ENCODE measurements around the gene GGT6. TPM values are rescaled to one million over a fixed set of nuclear protein-coding genes. Genes with fewer than 3 reads are reported as not detected.

The GGT6 gene
- total RNA-seq, 1 donor from 2014 or later = not detected

GRCh38 chr17:4588898-4589625 lies 28.7 kb upstream of the GGT6 start:
- Mint-ChIP-seq H3K4me1 (ENCODE audit: low read depth) (no peaks in the 10 kb centered on the region), H3K4me3 (ENCODE audit: low read depth) (no peak overlapping the region), H3K27ac (no peak overlapping the region), H3K27me3 (ENCODE audit: low read depth) (peaks cover 22% of the 10 kb centered on the region), H3K36me3 (ENCODE audit: low read depth) (no peaks in the 10 kb centered on the region), H3K9me3 (no peaks in the 10 kb centered on the region)
- no peak for DNase-seq (ENCODE audit: low spot score)
- intact Hi-C loops (cut with micrococcal nuclease) = no loop called here

GRCh38 chr17:4588391-4588790 lies 28.0 kb upstream of the GGT6 start:
- intact Hi-C loops (cut with micrococcal nuclease) = no loop called here
- Mint-ChIP-seq H3K4me3 (ENCODE audit: low read depth) (no peak overlapping the region), H3K27me3 (ENCODE audit: low read depth) (peaks cover 28% of the 10 kb centered on the region), H3K4me1 (ENCODE audit: low read depth) (peaks cover 2% of the 10 kb centered on the region), H3K9me3 (no peaks in the 10 kb centered on the region), H3K36me3 (ENCODE audit: low read depth) (no peaks in the 10 kb centered on the region), H3K27ac (no peak overlapping the region)
- no peak for DNase-seq (ENCODE audit: low spot score)

- H3K36me3 Mint-ChIP-seq (ENCODE audit: low read depth) = no peaks in the 10 kb centered on the region
- no peak for DNase-seq (ENCODE audit: low spot score)
- intact Hi-C loops (cut with micrococcal nuclease) = no loop called here
These were observed 27.4 kb upstream of the GGT6 start for GRCh38 chr17:4587803-4588202.

GRCh38 chr17:4587195-4587594 lies 26.8 kb upstream of the GGT6 start:
- H3K27ac Mint-ChIP-seq = no peak overlapping the region
- no peaks in the 10 kb centered on the region for H3K36me3 Mint-ChIP-seq (ENCODE audit: low read depth)
- H3K4me3 Mint-ChIP-seq (ENCODE audit: low read depth) = no peak overlapping the region
- peaks cover 2% of the 10 kb centered on the region for H3K4me1 Mint-ChIP-seq (ENCODE audit: low read depth)
- no peak for DNase-seq (ENCODE audit: low spot score)
- no peaks in the 10 kb centered on the region for H3K9me3 Mint-ChIP-seq
- intact Hi-C loops (cut with micrococcal nuclease) = no loop called here
- H3K27me3 Mint-ChIP-seq (ENCODE audit: low read depth) = peaks cover 39% of the 10 kb centered on the region

More at GRCh38 chr17:4587803-4588202, 27.4 kb upstream of the GGT6 start:
- no peak overlapping the region for H3K4me3 Mint-ChIP-seq (ENCODE audit: low read depth)
- H3K27ac Mint-ChIP-seq = no peak overlapping the region
- H3K27me3 Mint-ChIP-seq (ENCODE audit: low read depth) = peaks cover 34% of the 10 kb centered on the region
- H3K9me3 Mint-ChIP-seq = no peaks in the 10 kb centered on the region
- H3K4me1 Mint-ChIP-seq (ENCODE audit: low read depth) = peaks cover 2% of the 10 kb centered on the region

GRCh38 chr17:4586043-4586442 lies 25.7 kb upstream of the GGT6 start:
- H3K4me3 Mint-ChIP-seq (ENCODE audit: low read depth) = no peak overlapping the region
- H3K27ac Mint-ChIP-seq = no peak overlapping the region
- H3K4me1 Mint-ChIP-seq (ENCODE audit: low read depth) = peaks cover 2% of the 10 kb centered on the region
- no peaks in the 10 kb centered on the region for H3K36me3 Mint-ChIP-seq (ENCODE audit: low read depth)
- no peaks in the 10 kb centered on the region for H3K9me3 Mint-ChIP-seq
- intact Hi-C loops (cut with micrococcal nuclease) = no loop called here
- peaks cover 41% of the 10 kb centered on the region for H3K27me3 Mint-ChIP-seq (ENCODE audit: low read depth)
- DNase-seq (ENCODE audit: low spot score) = no peak

- peaks cover 2% of the 10 kb centered on the region for H3K4me1 Mint-ChIP-seq (ENCODE audit: low read depth)
- H3K4me3 Mint-ChIP-seq (ENCODE audit: low read depth) = no peak overlapping the region
- no peaks in the 10 kb centered on the region for H3K9me3 Mint-ChIP-seq
- H3K36me3 Mint-ChIP-seq (ENCODE audit: low read depth) = no peaks in the 10 kb centered on the region
- no peak for DNase-seq (ENCODE audit: low spot score)
- peaks cover 44% of the 10 kb centered on the region for H3K27me3 Mint-ChIP-seq (ENCODE audit: low read depth)
- H3K27ac Mint-ChIP-seq = no peak overlapping the region
- intact Hi-C loops (cut with micrococcal nuclease) = no loop called here
These were observed 25.2 kb upstream of the GGT6 start for GRCh38 chr17:4585638-4585994.

GRCh38 chr17:4584917-4585637 lies 24.7 kb upstream of the GGT6 start:
- no peak for DNase-seq (ENCODE audit: low spot score)
- Mint-ChIP-seq H3K27me3 (ENCODE audit: low read depth) (peaks cover 41% of the 10 kb centered on the region), H3K4me1 (ENCODE audit: low read depth) (peaks cover 2% of the 10 kb centered on the region), H3K4me3 (ENCODE audit: low read depth) (no peak overlapping the region), H3K36me3 (ENCODE audit: low read depth) (no peaks in the 10 kb centered on the region), H3K9me3 (no peaks in the 10 kb centered on the region), H3K27ac (no peak overlapping the region)
- intact Hi-C loops (cut with micrococcal nuclease) = no loop called here

GRCh38 chr17:4584101-4584916 lies 23.9 kb upstream of the GGT6 start, which contains the start of gene SMTNL2:
Gene SMTNL2, plus strand, starts transcription at chr17:4584529. Its CDS starts 77 bp downstream, at chr17:4584606.
- Mint-ChIP-seq H3K36me3 (ENCODE audit: low read depth) (no peaks in the 10 kb centered on the region), H3K27me3 (ENCODE audit: low read depth) (peaks cover 43% of the 10 kb centered on the region), H3K4me1 (ENCODE audit: low read depth) (peaks cover 2% of the 10 kb centered on the region), H3K4me3 (ENCODE audit: low read depth) (peak within 1 kb of the TSS; percentile 51), H3K27ac (no peak within 1 kb of the TSS), H3K9me3 (no peaks in the 10 kb centered on the region)
- no peak for DNase-seq (ENCODE audit: low spot score)
- intact Hi-C loops (cut with micrococcal nuclease) = no loop called here

GRCh38 chr17:4583782-4584100 lies 23.4 kb upstream of the GGT6 start:
- intact Hi-C loops (cut with micrococcal nuclease) = no loop called here

GRCh38 chr17:4583206-4583605 lies 22.8 kb upstream of the GGT6 start:
- Mint-ChIP-seq H3K27me3 (ENCODE audit: low read depth) (peaks cover 43% of the 10 kb centered on the region), H3K27ac (no peak overlapping the region), H3K4me3 (ENCODE audit: low read depth) (no peak overlapping the region), H3K9me3 (no peaks in the 10 kb centered on the region), H3K4me1 (ENCODE audit: low read depth) (peaks cover 2% of the 10 kb centered on the region), H3K36me3 (ENCODE audit: low read depth) (no peaks in the 10 kb centered on the region)
- intact Hi-C loops (cut with micrococcal nuclease) = no loop called here
- no peak for DNase-seq (ENCODE audit: low spot score)

More at GRCh38 chr17:4583782-4584100, 23.4 kb upstream of the GGT6 start:
- DNase-seq (ENCODE audit: low spot score) = no peak
- Mint-ChIP-seq H3K36me3 (ENCODE audit: low read depth) (no peaks in the 10 kb centered on the region), H3K27me3 (ENCODE audit: low read depth) (peaks cover 43% of the 10 kb centered on the region), H3K4me3 (ENCODE audit: low read depth) (peak overlapping the region; percentile 51), H3K4me1 (ENCODE audit: low read depth) (peaks cover 2% of the 10 kb centered on the region), H3K9me3 (no peaks in the 10 kb centered on the region), H3K27ac (no peak overlapping the region)

GRCh38 chr17:4582691-4583090 lies 22.3 kb upstream of the GGT6 start:
- peaks cover 2% of the 10 kb centered on the region for H3K4me1 Mint-ChIP-seq (ENCODE audit: low read depth)
- H3K4me3 Mint-ChIP-seq (ENCODE audit: low read depth) = no peak overlapping the region
- peaks cover 43% of the 10 kb centered on the region for H3K27me3 Mint-ChIP-seq (ENCODE audit: low read depth)
- no peaks in the 10 kb centered on the region for H3K36me3 Mint-ChIP-seq (ENCODE audit: low read depth)
- no peaks in the 10 kb centered on the region for H3K9me3 Mint-ChIP-seq
- intact Hi-C loops (cut with micrococcal nuclease) = no loop called here
- H3K27ac Mint-ChIP-seq = no peak overlapping the region
- no peak for DNase-seq (ENCODE audit: low spot score)

- Mint-ChIP-seq H3K4me3 (ENCODE audit: low read depth) (no peak overlapping the region), H3K27me3 (ENCODE audit: low read depth) (peaks cover 43% of the 10 kb centered on the region), H3K27ac (no peak overlapping the region), H3K36me3 (ENCODE audit: low read depth) (no peaks in the 10 kb centered on the region), H3K4me1 (ENCODE audit: low read depth) (peaks cover 2% of the 10 kb centered on the region), H3K9me3 (no peaks in the 10 kb centered on the region)
- DNase-seq (ENCODE audit: low spot score) = no peak
- intact Hi-C loops (cut with micrococcal nuclease) = no loop called here
These were observed 21.7 kb upstream of the GGT6 start for GRCh38 chr17:4582101-4582501.

- Mint-ChIP-seq H3K4me1 (ENCODE audit: low read depth) (peaks cover 2% of the 10 kb centered on the region), H3K27ac (no peak overlapping the region), H3K36me3 (ENCODE audit: low read depth) (no peaks in the 10 kb centered on the region), H3K9me3 (no peaks in the 10 kb centered on the region), H3K4me3 (ENCODE audit: low read depth) (no peak overlapping the region), H3K27me3 (ENCODE audit: low read depth) (peaks cover 32% of the 10 kb centered on the region)
- intact Hi-C loops (cut with micrococcal nuclease) = no loop called here
- DNase-seq (ENCODE audit: low spot score) = no peak
These were observed 19.9 kb upstream of the GGT6 start for GRCh38 chr17:4580291-4580690.

Measured in activated T-helper 2 cell treated with anti-CD3 and anti-CD28 coated beads, Interferon-gamma antibody, Interleukin-2, Interleukin-4, amounts not matched to agents 10 μg/mL and 5 μg/mL and 100 μg/mL, durations not matched to agents 14 hours and 24 hours and 36 hours (primary cell).